Common myeloid progenitor, CD34-positive (primary cell): ENCODE data around the gene ZNF606.

Experiments used
- CTCF ChIA-PET: fragments of 350-600 bp; sonication (Branson Sonifier 250); formaldehyde crosslinking; loops from one replicate; lab custom pipeline; 2021; ENCODE audit warnings: antibody characterized with exemption; lab: Charles Lee
- POLR2A ChIA-PET: fragments of 350-600 bp; sonication (Branson Sonifier 250); formaldehyde crosslinking; loops from one replicate; lab custom pipeline; 2021; ENCODE audit warnings: antibody characterized with exemption; lab: Charles Lee
- DNase-seq, 3 donors: peaks; one replicate each; pipeline versions ENCODE4 v3.0.0 to v3.0.0-alpha.2; 2013
- H3K27ac ChIP-seq, 2 experiments: 1 replicate in 1 of 2; 2 replicates in 1 of 2; pipeline ENCODE4 v1.7.0; 2013; ENCODE audit warnings: inconsistent platforms in 2 of 2, low read length in 2 of 2, mild to moderate bottlenecking in 2 of 2, low read depth in 1 of 2, moderate library complexity in 1 of 2; ENCODE audit not compliant: severe bottlenecking in 2 of 2, insufficient read depth in 1 of 2, poor library complexity in 1 of 2
- H3K27me3 ChIP-seq, 5 experiments: replicated peaks in 2 of 5; 1 replicate in 3 of 5; 2 replicates in 2 of 5; pipeline versions ENCODE4 v1.6.1 to v1.7.0; 2013; ENCODE audit warnings: low read length in 4 of 5, mild to moderate bottlenecking in 2 of 5, moderate library complexity in 2 of 5, inconsistent platforms in 1 of 5; ENCODE audit not compliant: insufficient read depth in 5 of 5, control insufficient read depth in 4 of 5
- H3K36me3 ChIP-seq, 4 experiments: 1 replicate in 2 of 4; 2 replicates in 2 of 4; pipeline versions ENCODE4 v1.6.1 to v1.7.0; 2013; ENCODE audit warnings: low read length in 3 of 4, control low read depth in 1 of 4, mild to moderate bottlenecking in 1 of 4; ENCODE audit not compliant: control insufficient read depth in 4 of 4, insufficient read depth in 4 of 4
- H3K4me1 ChIP-seq, 4 experiments: 1 replicate in 3 of 4; 2 replicates in 1 of 4; pipeline versions ENCODE4 v1.6.1 to v1.7.1; 2013; ENCODE audit warnings: low read length in 3 of 4, mild to moderate bottlenecking in 3 of 4, control low read depth in 1 of 4, inconsistent platforms in 1 of 4, moderate library complexity in 1 of 4; ENCODE audit not compliant: control insufficient read depth in 4 of 4, insufficient read depth in 4 of 4; ENCODE audit errors: control extremely low read depth in 1 of 4
- H3K4me3 ChIP-seq, 7 experiments: 1 replicate in 4 of 7; 2 replicates in 3 of 7; pipeline versions ENCODE4 v1.5.1 to v1.7.0; 2013; ENCODE audit warnings: mild to moderate bottlenecking in 7 of 7, low read length in 6 of 7, moderate library complexity in 6 of 7, inconsistent platforms in 2 of 7, low read depth in 2 of 7, control low read depth in 1 of 7; ENCODE audit not compliant: insufficient read depth in 4 of 7, control insufficient read depth in 1 of 7; ENCODE audit errors: extremely low read depth in 1 of 7
- H3K9me3 ChIP-seq, 5 experiments: 1 replicate in 4 of 5; 2 replicates in 1 of 5; pipeline versions ENCODE4 v1.6.1 to v1.7.1; 2013; ENCODE audit warnings: low read length in 4 of 5, mild to moderate bottlenecking in 2 of 5, inconsistent platforms in 1 of 5, low read depth in 1 of 5, moderate library complexity in 1 of 5; ENCODE audit not compliant: control insufficient read depth in 4 of 5, insufficient read depth in 2 of 5; ENCODE audit errors: control extremely low read depth in 1 of 5
- WGBS: methylation state at CpG from one replicate; pipeline ENCODE4 v1.1.5; 2013; ENCODE audit not compliant: insufficient coverage; 5-methylcytosine and 5-hydroxymethylcytosine counted together

ZNF606 gene

GRCh38 chr19:58003174-58003828 lies 681 bp upstream of the ZNF606 start:
- DNase-seq = no peak
- Histone ChIP-seq H3K27me3 (no peaks in the 10 kb centered on the region), H3K9me3 (peaks cover 0 to 77% (median 29%) of the 10 kb centered on the region in 5 experiments), H3K27ac (peak overlapping the region; percentile 89 to 93), H3K4me3 (peak overlapping the region; percentile 75 to 99 (median 89)), H3K36me3 (peaks cover 17 to 57% (median 49%) of the 10 kb centered on the region in 4 experiments), H3K4me1 (peaks cover 5 to 23% (median 14%) of the 10 kb centered on the region in 4 experiments)
- CTCF ChIA-PET = interaction anchor here (1.0 to 1.6 kb wide), 3 partner anchors 52 to 594 kb away, joined by 3 read pairs; no protein-coding TSS in a partner anchor
- POLR2A ChIA-PET = interaction anchor here (1.0 kb wide), 1 partner anchor 9 kb away, joined by 3 read pairs; no protein-coding TSS in a partner anchor
- 34% methylated on average over 23 of the region's 31 CpGs for WGBS

- Histone ChIP-seq H3K4me1 (peaks cover 5 to 23% (median 14%) of the 10 kb centered on the region in 4 experiments), H3K27me3 (no peaks in the 10 kb centered on the region), H3K27ac (peak overlapping the region; percentile 89 to 93), H3K36me3 (peaks cover 24 to 65% (median 59%) of the 10 kb centered on the region in 4 experiments), H3K9me3 (peaks cover 0 to 73% (median 39%) of the 10 kb centered on the region in 5 experiments), H3K4me3 (peak overlapping the region; percentile 75 to 99 (median 89))
- 7% methylated on average over 20 of the region's 23 CpGs for WGBS
- ChIA-PET CTCF (interaction anchor here (1.0 to 1.4 kb wide), 2 partner anchors 16 to 53 kb away, joined by 3 to 4 read pairs; no protein-coding TSS in a partner anchor), POLR2A (interaction anchor here (0.6 to 1.7 kb wide), 7 partner anchors 9 to 1554 kb away, joined by 3 to 6 read pairs (median 3); partner anchors contain the start of gene ZNF417)
- DNase-seq = peak in 2 of 3 donors; percentile 53 to 68
Observed at GRCh38 chr19:58001895-58002369, 688 bp downstream of the ZNF606 start.

GRCh38 chr19:58000677-58001076 lies 1.9 kb downstream of the ZNF606 start:
- 100% methylated on average over 1 of the region's 4 CpGs for WGBS
- Histone ChIP-seq H3K27me3 (no peaks in the 10 kb centered on the region), H3K4me3 (peak overlapping the region in 2 of 7 experiments; percentile 19 to 78), H3K27ac (no peak overlapping the region), H3K36me3 (peaks cover 28 to 68% (median 55%) of the 10 kb centered on the region in 4 experiments), H3K4me1 (peaks cover 5 to 23% (median 14%) of the 10 kb centered on the region in 4 experiments), H3K9me3 (peaks cover 1 to 66% (median 51%) of the 10 kb centered on the region in 5 experiments)
- CTCF ChIA-PET = no interaction called here
- DNase-seq = no peak
- POLR2A ChIA-PET = no interaction called here

- Histone ChIP-seq H3K9me3 (peaks cover 7 to 89% (median 77%) of the 10 kb centered on the region in 5 experiments), H3K4me1 (no peaks in the 10 kb centered on the region), H3K27me3 (no peaks in the 10 kb centered on the region), H3K4me3 (peak overlapping the region in 1 of 7 experiments; percentile 21), H3K36me3 (peaks cover 29 to 85% (median 55%) of the 10 kb centered on the region in 4 experiments), H3K27ac (no peak overlapping the region)
- ChIA-PET POLR2A (no interaction called here), CTCF (no interaction called here)
- DNase-seq = no peak
- 100% methylated on average over 1 of the region's 1 CpG for WGBS
Observed at GRCh38 chr19:57992841-57993240, 9.8 kb downstream of the ZNF606 start.

GRCh38 chr19:57978586-57979289 lies 23.9 kb downstream of the ZNF606 start:
- 100% methylated on average over 2 of the region's 3 CpGs for WGBS
- peaks cover 31 to 95% (median 76%) of the 10 kb centered on the region in 5 experiments for H3K9me3 ChIP-seq
- ChIA-PET CTCF (interaction anchor here (1.2 kb wide), 1 partner anchor 30 kb away, joined by 3 read pairs; no protein-coding TSS in a partner anchor), POLR2A (no interaction called here)
- H3K36me3 ChIP-seq = peaks cover 44 to 89% (median 55%) of the 10 kb centered on the region in 4 experiments
- H3K4me1 ChIP-seq = no peaks in the 10 kb centered on the region
- no peaks in the 10 kb centered on the region for H3K27me3 ChIP-seq
- H3K4me3 ChIP-seq = peak overlapping the region in 1 of 7 experiments; percentile 9
- DNase-seq = peak in 2 of 3 donors; percentile 4 to 17
- H3K27ac ChIP-seq = no peak overlapping the region

GRCh38 chr19:57974434-57974833 lies 28.2 kb downstream of the ZNF606 start, which contains the start of gene C19orf18:
C19orf18 (minus strand) TSS chr19:57974534; CDS start chr19:57974432, 102 bp downstream.
- ChIA-PET CTCF (no interaction called here), POLR2A (no interaction called here)
- H3K4me1 ChIP-seq = no peaks in the 10 kb centered on the region
- no peak for DNase-seq
- no peak within 1 kb of the TSS for H3K27ac ChIP-seq
- 96% methylated on average over 4 of the region's 4 CpGs for WGBS
- H3K36me3 ChIP-seq = peaks cover 11 to 54% (median 25%) of the 10 kb centered on the region in 4 experiments
- H3K9me3 ChIP-seq = peaks cover 21 to 89% (median 63%) of the 10 kb centered on the region in 5 experiments
- H3K4me3 ChIP-seq = peak within 1 kb of the TSS in 1 of 7 experiments; percentile 17
- no peaks in the 10 kb centered on the region for H3K27me3 ChIP-seq
